Body of pancreas (tissue), 4 donors: ENCODE data around the gene ERC2.

ENCODE experiments used
- POLR2A ChIP-seq, 3 donors: fragments of 450-650 bp; IDR thresholded peaks; one replicate each; pipeline ENCODE4 v1.6.1; 2016; ENCODE audit warnings: antibody characterized with exemption in 3 of 3, mild to moderate bottlenecking in 2 of 3
- TF ChIP-seq, protein P1 (sequence below), 7 experiments: fragments of 450-650 bp in 4 of 7; fragments of 200-600 bp in 3 of 7; sonication (generic) in 3 of 7; IDR thresholded peaks; one replicate each; pipeline ENCODE4 v1.5.1; 2016 to 2019; ENCODE audit warnings: antibody characterized with exemption in 7 of 7

DNA sequence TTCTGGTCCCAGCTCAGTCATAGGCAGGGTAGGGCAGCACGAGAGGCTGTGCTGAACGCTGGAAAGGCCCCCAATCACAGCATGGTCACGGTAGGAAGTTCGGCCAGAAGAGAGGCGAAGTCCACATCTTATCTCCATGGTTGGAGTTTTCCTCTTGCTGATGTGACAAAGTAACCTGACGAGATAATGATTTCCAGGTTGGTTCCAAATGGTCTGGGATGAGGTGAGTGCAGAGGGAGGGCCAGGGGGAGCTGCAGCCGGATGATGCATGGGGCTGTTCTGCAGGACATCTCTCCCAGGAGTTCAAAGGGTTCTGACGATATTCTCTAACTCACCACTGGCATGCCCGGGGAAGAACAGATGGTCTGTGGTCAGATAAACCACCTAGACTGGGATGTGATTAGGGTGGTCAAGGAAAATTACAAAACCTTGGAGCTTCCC lies 898.0 kb downstream of the ERC2 start:
- TF ChIP-seq, protein P1, sequence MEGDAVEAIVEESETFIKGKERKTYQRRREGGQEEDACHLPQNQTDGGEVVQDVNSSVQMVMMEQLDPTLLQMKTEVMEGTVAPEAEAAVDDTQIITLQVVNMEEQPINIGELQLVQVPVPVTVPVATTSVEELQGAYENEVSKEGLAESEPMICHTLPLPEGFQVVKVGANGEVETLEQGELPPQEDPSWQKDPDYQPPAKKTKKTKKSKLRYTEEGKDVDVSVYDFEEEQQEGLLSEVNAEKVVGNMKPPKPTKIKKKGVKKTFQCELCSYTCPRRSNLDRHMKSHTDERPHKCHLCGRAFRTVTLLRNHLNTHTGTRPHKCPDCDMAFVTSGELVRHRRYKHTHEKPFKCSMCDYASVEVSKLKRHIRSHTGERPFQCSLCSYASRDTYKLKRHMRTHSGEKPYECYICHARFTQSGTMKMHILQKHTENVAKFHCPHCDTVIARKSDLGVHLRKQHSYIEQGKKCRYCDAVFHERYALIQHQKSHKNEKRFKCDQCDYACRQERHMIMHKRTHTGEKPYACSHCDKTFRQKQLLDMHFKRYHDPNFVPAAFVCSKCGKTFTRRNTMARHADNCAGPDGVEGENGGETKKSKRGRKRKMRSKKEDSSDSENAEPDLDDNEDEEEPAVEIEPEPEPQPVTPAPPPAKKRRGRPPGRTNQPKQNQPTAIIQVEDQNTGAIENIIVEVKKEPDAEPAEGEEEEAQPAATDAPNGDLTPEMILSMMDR (IDR thresholded peaks at IDR 0.05): no peak
- TF ChIP-seq POLR2A (IDR thresholded peaks at IDR 0.05): no peak
